D721Med (cell line): ENCODE results near the gene SP8.
"Not testable (repeated sequence)": the region's sequence is repeated elsewhere in the genome, so short reads cannot be mapped to it uniquely, and the experiment has no call there.

Source experiments
- DNase-seq: peaks from one replicate; pipeline ENCODE4 v3.0.0; 2011; ENCODE audit warnings: low spot score; ENCODE audit not compliant: insufficient read length
- FAIRE-seq: peaks from 2 replicates; lab custom pipeline; 2011; peaks lifted over from hg19 to GRCh38; lab: Jason Lieb, UNC
- TF ChIP-seq, protein P1 (sequence below): IDR thresholded peaks from 2 replicates; pipeline ENCODE4 v1.5.1; 2012; ENCODE audit warnings: mild to moderate bottlenecking, control low read depth; ENCODE audit not compliant: insufficient read depth; ENCODE audit errors: missing control alignments

SP8 gene

DNA sequence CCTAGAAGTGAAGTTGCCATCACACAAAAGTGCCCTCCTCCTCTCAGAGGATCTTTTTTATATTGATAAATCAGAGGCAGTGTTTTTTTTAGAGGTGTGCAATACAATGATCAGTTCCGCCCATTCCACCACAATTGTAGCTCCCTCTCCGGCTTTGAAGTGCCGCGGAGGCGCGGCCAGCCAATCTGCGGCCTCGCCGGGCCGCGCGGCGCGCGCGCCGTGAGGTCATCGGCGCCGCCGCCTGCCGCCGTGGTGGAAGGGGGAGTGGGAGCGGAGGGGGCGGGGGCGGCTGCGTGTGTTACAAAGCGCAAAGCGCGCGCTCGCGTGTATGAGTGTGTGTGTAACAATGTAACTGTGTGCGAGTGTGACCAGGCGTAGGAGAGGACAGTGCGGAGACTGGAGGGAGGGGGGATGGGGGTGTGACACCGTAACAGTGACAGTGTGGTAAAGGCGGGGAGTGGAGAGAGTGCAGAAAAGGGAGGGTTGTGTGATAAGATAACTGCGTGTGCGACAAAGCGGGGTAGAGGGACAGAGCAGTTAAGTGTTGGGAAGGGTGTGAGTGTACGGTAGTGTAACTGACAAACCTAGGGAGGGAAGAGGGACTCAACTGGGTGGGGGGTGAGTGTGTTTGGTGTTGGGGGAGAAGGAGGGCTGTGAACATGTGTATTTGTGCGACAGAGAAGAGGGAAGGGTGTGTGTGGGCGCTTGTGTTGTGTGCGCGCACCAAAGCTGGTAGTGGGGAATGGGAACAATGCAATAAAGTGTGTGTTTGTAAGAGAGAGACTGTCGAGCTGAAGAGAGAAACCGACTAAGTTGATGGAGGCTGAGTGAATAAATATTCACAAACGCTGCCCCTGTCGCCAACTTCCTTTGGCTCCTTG, at the start of gene SP8:
Gene SP8, minus strand, starts transcription at position 108 of the 881 bp plus-strand sequence. Its CDS starts 88 bp downstream, at position 20.
- no peak for FAIRE-seq
- TF ChIP-seq, protein P1, sequence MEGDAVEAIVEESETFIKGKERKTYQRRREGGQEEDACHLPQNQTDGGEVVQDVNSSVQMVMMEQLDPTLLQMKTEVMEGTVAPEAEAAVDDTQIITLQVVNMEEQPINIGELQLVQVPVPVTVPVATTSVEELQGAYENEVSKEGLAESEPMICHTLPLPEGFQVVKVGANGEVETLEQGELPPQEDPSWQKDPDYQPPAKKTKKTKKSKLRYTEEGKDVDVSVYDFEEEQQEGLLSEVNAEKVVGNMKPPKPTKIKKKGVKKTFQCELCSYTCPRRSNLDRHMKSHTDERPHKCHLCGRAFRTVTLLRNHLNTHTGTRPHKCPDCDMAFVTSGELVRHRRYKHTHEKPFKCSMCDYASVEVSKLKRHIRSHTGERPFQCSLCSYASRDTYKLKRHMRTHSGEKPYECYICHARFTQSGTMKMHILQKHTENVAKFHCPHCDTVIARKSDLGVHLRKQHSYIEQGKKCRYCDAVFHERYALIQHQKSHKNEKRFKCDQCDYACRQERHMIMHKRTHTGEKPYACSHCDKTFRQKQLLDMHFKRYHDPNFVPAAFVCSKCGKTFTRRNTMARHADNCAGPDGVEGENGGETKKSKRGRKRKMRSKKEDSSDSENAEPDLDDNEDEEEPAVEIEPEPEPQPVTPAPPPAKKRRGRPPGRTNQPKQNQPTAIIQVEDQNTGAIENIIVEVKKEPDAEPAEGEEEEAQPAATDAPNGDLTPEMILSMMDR = no peak
- DNase-seq = peak; percentile 53

DNA sequence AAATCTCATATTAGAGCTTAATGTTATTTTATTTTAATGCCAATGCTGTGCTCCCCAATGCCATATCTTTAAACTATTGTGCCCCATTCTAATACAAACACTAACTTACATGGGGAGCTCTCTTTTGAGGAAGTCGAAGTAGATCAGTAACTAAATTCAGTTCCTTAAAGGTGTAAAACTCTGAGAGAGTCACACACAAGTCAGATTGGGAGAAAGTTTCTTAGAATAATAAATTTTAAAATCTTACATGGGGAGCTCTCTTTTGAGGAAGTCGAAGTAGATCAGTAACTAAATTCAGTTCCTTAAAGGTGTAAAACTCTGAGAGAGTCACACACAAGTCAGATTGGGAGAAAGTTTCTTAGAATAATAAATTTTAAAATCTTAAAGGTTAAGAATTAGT, 49.7 kb upstream of the SP8 start:
- not testable (repeated sequence) for DNase-seq, FAIRE-seq

DNA sequence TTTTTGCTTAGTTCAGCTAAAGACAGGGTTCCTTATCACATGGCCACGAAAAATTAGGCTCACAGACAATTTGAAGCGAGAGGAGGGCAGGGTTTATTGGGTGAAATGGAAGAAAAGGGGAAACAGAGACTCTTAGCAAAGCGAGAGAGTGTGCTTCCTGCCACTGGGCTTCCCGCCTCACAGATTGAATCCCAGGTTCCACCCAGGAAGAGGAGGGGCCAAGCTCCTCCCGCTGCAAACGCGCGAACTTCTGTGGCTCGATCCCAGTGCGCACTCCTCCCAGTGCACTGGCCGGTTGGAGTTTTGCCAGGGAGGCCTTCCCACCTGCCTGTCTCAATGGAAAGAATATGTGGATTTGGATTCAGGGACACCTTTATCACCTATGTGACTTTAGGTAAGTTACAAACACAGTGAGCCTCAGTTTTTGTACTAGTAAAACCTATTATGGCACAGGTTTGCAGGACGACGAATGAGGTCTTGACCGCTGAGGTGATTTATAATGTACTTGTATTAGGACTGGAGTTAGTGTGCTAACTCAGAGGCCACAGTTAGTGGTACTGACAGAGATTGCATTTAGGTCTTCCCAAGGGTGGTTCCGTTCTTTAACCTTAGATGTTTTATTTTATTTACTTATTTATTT, 48.5 kb upstream of the SP8 start:
- FAIRE-seq = no peak
- DNase-seq = no peak
- TF ChIP-seq, protein P1 = no peak

DNA sequence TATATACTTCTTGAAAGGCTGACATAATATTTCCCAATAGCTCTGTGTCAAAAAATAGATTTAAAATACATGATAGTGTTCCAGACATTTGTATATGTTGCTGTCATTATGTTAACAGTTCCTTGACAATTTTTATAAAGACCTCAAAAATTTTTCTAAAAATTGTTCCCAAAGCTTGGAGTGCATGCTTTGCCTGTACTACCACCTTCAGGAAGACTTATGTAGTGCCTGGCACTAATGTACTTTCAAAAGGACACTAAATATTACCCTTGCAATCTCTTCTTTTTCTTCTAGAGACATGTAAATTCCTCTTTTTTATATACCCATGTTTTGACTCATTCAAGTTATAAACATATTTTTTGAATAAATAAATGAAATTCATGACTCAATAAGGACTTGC, 48.0 kb upstream of the SP8 start:
- DNase-seq (no peak), FAIRE-seq (no peak)
- TF ChIP-seq, protein P1 = peak; percentile 26

DNA sequence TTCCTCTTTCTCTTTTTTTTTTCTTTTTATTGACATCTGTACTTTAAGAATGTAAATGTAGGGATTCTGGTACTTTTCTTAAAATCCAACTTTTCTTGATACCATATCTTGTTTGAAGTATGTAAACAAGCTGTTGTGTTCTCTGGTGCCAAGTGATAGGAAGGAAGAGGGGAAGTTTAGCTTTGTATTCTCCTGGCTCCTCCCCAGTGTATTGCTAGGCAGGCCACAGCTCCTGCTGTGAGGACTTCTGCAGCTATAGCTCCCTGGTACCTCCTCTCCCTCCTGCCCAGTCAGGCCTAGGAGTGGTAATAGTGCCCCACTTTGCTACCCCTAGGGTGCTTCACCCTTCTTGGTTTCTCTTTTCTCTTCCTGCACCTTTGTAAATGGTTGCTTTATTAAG, 45.3 kb upstream of the SP8 start:
- FAIRE-seq = no peak
- DNase-seq = no peak
- TF ChIP-seq, protein P1 = no peak

DNA sequence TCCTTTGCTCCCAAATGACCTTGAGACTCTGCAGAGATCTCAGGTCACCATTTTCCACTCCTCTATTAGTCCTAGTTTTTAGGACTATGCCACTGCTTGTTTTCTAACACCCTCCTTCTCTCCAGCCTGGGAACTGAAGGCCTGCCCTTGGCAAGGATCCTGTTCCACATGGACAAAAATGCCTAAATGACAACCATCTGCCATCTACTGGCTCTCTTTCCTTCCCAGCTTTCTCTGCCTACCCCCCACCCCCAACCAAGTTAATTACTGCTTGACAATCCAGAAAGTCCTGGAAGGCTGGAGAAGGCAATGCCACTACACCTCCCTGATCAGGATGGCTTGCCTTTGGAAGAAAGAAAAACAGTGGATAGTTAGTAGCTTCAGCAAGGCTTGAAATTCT, 44.8 kb upstream of the SP8 start:
- TF ChIP-seq, protein P1 = peak; percentile 8
- DNase-seq (no peak), FAIRE-seq (no peak)

DNA sequence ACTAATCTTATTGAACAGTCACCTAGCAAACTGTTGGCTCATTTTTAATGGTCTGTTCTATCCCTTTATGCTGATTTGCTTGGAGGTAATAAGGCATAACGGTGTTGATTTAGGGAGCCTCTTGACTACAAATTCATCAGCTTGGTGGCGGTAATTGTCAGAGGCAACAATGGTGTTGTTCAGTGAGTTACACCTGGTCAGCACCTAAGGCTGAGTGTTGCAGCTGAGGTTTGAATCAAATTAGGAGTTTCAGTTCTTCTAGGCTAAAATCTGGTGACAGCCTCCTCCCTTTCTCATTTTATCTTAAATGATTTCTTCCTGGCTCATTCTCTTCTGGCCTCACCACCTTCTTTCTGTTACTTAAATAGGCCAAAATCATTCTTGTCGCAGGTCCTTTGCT, 42.3 kb upstream of the SP8 start:
- FAIRE-seq = no peak
- DNase-seq = no peak
- TF ChIP-seq, protein P1 = no peak
